Suprapubic skin (tissue), 4 donors: Measurements from ENCODE around the gene VEGFC. TPM values are rescaled to one million over a fixed set of nuclear protein-coding genes. Genes with fewer than 3 reads are reported as not detected.

ENCODE experiments used
- DNase-seq, 2 donors: peaks; one replicate each; pipeline ENCODE4 v3.0.0-alpha.2; 2019; ENCODE audit warnings: low spot score in 2 of 2
- H3K27ac ChIP-seq: fragments of 200-600 bp; sonication (generic); one replicate; pipeline ENCODE4 v1.5.1; 2019
- H3K27me3 ChIP-seq: fragments of 200-600 bp; sonication (generic); one replicate; pipeline ENCODE4 v1.5.1; 2019
- H3K36me3 ChIP-seq: fragments of 200-600 bp; sonication (generic); one replicate; pipeline ENCODE4 v1.5.1; 2019
- H3K4me1 ChIP-seq: fragments of 200-600 bp; sonication (generic); one replicate; pipeline ENCODE4 v1.5.1; 2019
- H3K4me3 ChIP-seq: fragments of 200-600 bp; sonication (generic); one replicate; pipeline ENCODE4 v1.5.1; 2019; ENCODE audit warnings: mild to moderate bottlenecking
- H3K9me3 ChIP-seq: fragments of 200-600 bp; sonication (generic); one replicate; pipeline ENCODE4 v1.5.1; 2019
- EP300 ChIP-seq: sonication (generic); formaldehyde crosslinking; IDR thresholded peaks from one replicate; pipeline ENCODE4 v1.6.1; 2017; ENCODE audit warnings: antibody characterized with exemption
- POLR2A ChIP-seq, 2 donors: fragments of 450-650 bp; IDR thresholded peaks; one replicate each; pipeline ENCODE4 v1.6.1; 2017; ENCODE audit warnings: antibody characterized with exemption in 2 of 2, mild to moderate bottlenecking in 2 of 2, moderate library complexity in 2 of 2
- POLR2AphosphoS5 ChIP-seq, 3 donors: sonication (generic); formaldehyde crosslinking; IDR thresholded peaks; one replicate each; pipeline ENCODE4 v1.6.1; 2017; ENCODE audit warnings: antibody characterized with exemption in 3 of 3
- whole genome bisulfite sequencing: methylation state at CpG from one replicate; pipeline ENCODE4 v1.1.5; 2018; 5-methylcytosine and 5-hydroxymethylcytosine counted together
- total RNA-seq, 4 donors: library from RNA; depleted of rRNA; stranded (reverse); fragments of >200 nt; gene quantifications; one replicate each; pipeline ENCODE4 v1.1.0, GENCODE V29; 2016
- TF ChIP-seq, protein P1 (sequence below), 2 donors: fragments of 200-600 bp in 1 of 2; fragments of 450-650 bp in 1 of 2; sonication (generic) in 1 of 2; IDR thresholded peaks; one replicate each; pipeline ENCODE4 v1.5.1; 2016 to 2019; ENCODE audit warnings: antibody characterized with exemption in 2 of 2, mild to moderate bottlenecking in 1 of 2, moderate library complexity in 1 of 2

Gene VEGFC
- total RNA-seq, 4 donors from 2014 or later: 2.3 to 8.1 (median 4.1) TPM

GRCh38 chr4:176755613-176756012 lies 37.1 kb downstream of the VEGFC start:
- H3K4me1 ChIP-seq: no peaks in the 10 kb centered on the region
- no peaks in the 10 kb centered on the region for H3K27me3 ChIP-seq
- DNase-seq: no peak
- WGBS: 69% methylated on average over 2 of the region's 2 CpGs
- H3K27ac ChIP-seq: no peak overlapping the region
- no peaks in the 10 kb centered on the region for H3K36me3 ChIP-seq
- TF ChIP-seq, protein P1, sequence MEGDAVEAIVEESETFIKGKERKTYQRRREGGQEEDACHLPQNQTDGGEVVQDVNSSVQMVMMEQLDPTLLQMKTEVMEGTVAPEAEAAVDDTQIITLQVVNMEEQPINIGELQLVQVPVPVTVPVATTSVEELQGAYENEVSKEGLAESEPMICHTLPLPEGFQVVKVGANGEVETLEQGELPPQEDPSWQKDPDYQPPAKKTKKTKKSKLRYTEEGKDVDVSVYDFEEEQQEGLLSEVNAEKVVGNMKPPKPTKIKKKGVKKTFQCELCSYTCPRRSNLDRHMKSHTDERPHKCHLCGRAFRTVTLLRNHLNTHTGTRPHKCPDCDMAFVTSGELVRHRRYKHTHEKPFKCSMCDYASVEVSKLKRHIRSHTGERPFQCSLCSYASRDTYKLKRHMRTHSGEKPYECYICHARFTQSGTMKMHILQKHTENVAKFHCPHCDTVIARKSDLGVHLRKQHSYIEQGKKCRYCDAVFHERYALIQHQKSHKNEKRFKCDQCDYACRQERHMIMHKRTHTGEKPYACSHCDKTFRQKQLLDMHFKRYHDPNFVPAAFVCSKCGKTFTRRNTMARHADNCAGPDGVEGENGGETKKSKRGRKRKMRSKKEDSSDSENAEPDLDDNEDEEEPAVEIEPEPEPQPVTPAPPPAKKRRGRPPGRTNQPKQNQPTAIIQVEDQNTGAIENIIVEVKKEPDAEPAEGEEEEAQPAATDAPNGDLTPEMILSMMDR (IDR thresholded peaks at IDR 0.05): no peak
- TF ChIP-seq POLR2A (IDR thresholded peaks at IDR 0.05) (no peak), POLR2AphosphoS5 (IDR thresholded peaks at IDR 0.05) (no peak), EP300 (no peak)
- H3K4me3 ChIP-seq: no peak overlapping the region
- H3K9me3 ChIP-seq: no peaks in the 10 kb centered on the region

DNA sequence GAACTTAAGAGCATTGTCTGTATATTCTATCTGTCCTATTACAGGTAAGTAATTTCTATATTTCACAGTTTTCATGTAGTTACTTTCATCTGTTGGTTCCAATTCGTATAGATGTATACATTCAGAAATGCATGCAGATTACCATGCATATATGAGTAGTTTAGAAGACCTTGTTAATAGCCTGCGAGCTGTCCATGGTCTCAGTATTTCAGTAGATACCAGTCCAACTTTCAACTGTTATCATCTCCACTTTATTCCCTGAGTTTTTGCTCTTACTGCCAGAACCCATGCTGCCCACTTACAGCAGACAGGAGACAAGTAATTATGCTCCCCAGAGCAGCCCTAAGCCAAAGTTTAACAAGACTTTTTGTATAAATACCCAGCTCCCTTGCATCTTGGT lies 37.7 kb downstream of the VEGFC start:
- no peaks in the 10 kb centered on the region for H3K4me1 ChIP-seq
- no peak overlapping the region for H3K4me3 ChIP-seq
- no peaks in the 10 kb centered on the region for H3K9me3 ChIP-seq
- DNase-seq: no peak
- 80% methylated on average over 2 of the region's 2 CpGs for WGBS
- H3K27ac ChIP-seq: no peak overlapping the region
- H3K27me3 ChIP-seq: no peaks in the 10 kb centered on the region
- no peak for TF ChIP-seq POLR2A (IDR thresholded peaks at IDR 0.05)
- TF ChIP-seq EP300: no peak
- TF ChIP-seq, protein P1 (IDR thresholded peaks at IDR 0.05): no peak
- TF ChIP-seq POLR2AphosphoS5 (IDR thresholded peaks at IDR 0.05): no peak
- no peaks in the 10 kb centered on the region for H3K36me3 ChIP-seq

DNA sequence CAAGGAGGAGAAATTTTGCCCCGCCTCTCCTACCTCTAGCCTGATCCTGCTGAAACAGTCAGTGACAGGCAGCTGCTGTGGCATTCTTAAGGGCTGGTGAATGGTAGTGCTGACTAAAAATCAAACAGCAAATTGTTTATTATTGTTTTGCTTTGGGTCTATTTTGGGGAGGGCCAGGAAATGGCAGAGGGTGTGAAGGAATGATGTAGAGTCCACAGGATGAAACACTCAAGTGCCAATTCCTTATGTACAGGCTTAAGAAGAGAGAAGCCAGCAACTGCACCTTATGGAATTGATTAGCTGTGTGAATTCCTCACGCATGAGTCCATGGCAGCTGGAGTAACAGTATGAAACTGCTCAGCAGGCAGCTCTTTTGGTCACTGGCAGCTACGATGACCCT lies 39.7 kb downstream of the VEGFC start:
- Histone ChIP-seq H3K4me3 (no peak overlapping the region), H3K27ac (no peak overlapping the region), H3K4me1 (no peaks in the 10 kb centered on the region), H3K27me3 (no peaks in the 10 kb centered on the region), H3K9me3 (no peaks in the 10 kb centered on the region), H3K36me3 (no peaks in the 10 kb centered on the region)
- DNase-seq: no peak
- WGBS: 59% methylated on average over 3 of the region's 3 CpGs
- TF ChIP-seq POLR2A (IDR thresholded peaks at IDR 0.05): no peak
- no peak for TF ChIP-seq POLR2AphosphoS5 (IDR thresholded peaks at IDR 0.05)
- TF ChIP-seq, protein P1 (IDR thresholded peaks at IDR 0.05): no peak

GRCh38 chr4:176752191-176752749 lies 40.5 kb downstream of the VEGFC start:
- DNase-seq: no peak
- WGBS: 78% methylated on average over 6 of the region's 6 CpGs
- no peaks in the 10 kb centered on the region for H3K4me1 ChIP-seq
- no peak for TF ChIP-seq POLR2AphosphoS5 (IDR thresholded peaks at IDR 0.05)
- TF ChIP-seq, protein P1 (IDR thresholded peaks at IDR 0.05): no peak
- TF ChIP-seq POLR2A (IDR thresholded peaks at IDR 0.05): no peak
- no peak for TF ChIP-seq EP300
- H3K36me3 ChIP-seq: no peaks in the 10 kb centered on the region
- no peaks in the 10 kb centered on the region for H3K9me3 ChIP-seq
- no peak overlapping the region for H3K4me3 ChIP-seq
- no peak overlapping the region for H3K27ac ChIP-seq
- no peaks in the 10 kb centered on the region for H3K27me3 ChIP-seq

- H3K27ac ChIP-seq: no peak overlapping the region
- WGBS: 43% methylated on average over 2 of the region's 2 CpGs
- H3K36me3 ChIP-seq: no peaks in the 10 kb centered on the region
- no peak overlapping the region for H3K4me3 ChIP-seq
- H3K27me3 ChIP-seq: no peaks in the 10 kb centered on the region
- H3K9me3 ChIP-seq: no peaks in the 10 kb centered on the region
- no peaks in the 10 kb centered on the region for H3K4me1 ChIP-seq
- no peak for TF ChIP-seq POLR2A (IDR thresholded peaks at IDR 0.05)
- TF ChIP-seq, protein P1 (IDR thresholded peaks at IDR 0.05): no peak
- TF ChIP-seq POLR2AphosphoS5 (IDR thresholded peaks at IDR 0.05): no peak
- TF ChIP-seq EP300: no peak
- DNase-seq: no peak
Observed at GRCh38 chr4:176751061-176751460, 41.7 kb downstream of the VEGFC start.
